Measurements from ENCODE around the gene GSS.

Gene GSS

DNA sequence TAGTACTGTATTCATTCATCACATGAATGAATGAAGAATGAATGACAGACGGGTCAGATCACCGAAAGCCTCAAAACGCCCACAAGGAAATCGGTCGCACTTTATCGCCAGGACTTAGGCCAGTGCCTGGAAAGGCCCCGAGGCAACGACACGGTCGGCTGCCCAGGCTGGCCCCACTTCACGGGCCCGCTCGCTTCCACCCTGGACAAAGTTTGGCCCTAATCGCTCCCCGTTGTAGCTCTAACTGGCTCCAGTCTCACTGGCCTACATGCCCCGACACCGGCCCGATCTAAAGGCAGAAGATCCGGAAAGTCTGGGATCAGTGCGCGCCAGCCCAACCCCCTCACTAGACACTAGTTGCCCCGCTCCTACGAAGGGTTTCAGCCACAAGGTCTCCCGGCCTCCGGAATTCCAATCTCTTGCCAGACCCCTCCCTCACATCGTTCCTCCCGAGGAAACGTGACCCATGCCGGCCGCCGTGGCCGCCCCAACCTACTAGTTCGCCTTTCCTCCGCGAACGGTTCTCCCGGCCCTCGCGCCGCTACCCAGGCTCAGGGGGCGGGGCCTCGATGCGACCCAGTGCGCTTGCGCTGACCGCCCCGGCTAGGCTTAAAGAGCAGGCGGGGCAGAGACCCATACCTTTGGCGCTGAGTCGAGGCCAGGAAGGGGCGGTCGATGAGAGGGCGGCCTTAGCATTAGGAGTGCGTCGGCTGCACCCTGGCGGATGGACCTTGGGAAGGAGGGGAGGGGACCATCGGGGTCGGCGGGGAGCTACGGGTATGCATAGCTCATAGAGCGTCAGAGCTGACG is at the start of gene GSS, which contains the start of gene MYH7B:
Gene GSS (minus strand): TSS at position 576 of the 810 bp plus-strand sequence. CDS start 3,954 bp downstream, outside the sequence.
Gene MYH7B (plus strand): TSS at position 638 of the 810 bp plus-strand sequence. CDS start 22,138 bp downstream, outside the sequence.
- peak; percentile 100 for DNase-seq

DNA sequence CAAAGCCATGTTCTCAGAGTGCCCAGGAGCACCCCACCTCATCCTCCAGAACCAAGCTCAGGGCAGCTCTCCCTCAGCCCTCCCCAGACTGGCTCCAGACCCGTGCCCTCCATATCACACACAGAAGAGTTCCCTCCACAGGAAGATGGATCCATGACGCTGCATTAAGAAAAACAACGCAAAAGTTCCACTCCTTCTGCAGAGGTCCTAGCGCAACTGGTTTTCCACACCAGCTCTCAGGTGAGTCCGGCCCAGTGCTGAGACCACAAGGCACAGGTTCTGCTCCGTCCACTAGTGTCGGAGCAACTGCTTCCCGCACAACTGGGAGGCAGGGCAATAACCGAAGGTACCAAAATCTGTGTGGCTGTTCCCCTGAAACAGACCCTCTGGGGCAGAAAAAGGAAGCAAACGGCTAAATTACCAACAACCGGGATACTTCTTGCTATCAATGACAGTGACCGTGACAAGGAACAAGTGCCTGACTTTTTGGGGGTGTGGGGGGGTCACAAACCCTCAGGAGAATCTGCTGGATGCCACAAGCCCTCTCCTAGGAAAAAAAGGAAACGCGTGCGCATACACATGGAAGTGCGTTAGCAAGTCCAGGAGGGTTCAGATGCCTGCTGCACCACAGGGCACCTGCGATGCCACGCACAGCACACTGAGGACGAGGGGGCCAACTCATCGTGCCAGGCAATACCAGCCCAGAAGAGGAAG is 49.3 kb upstream of the GSS start:
- no peak for DNase-seq

DNA sequence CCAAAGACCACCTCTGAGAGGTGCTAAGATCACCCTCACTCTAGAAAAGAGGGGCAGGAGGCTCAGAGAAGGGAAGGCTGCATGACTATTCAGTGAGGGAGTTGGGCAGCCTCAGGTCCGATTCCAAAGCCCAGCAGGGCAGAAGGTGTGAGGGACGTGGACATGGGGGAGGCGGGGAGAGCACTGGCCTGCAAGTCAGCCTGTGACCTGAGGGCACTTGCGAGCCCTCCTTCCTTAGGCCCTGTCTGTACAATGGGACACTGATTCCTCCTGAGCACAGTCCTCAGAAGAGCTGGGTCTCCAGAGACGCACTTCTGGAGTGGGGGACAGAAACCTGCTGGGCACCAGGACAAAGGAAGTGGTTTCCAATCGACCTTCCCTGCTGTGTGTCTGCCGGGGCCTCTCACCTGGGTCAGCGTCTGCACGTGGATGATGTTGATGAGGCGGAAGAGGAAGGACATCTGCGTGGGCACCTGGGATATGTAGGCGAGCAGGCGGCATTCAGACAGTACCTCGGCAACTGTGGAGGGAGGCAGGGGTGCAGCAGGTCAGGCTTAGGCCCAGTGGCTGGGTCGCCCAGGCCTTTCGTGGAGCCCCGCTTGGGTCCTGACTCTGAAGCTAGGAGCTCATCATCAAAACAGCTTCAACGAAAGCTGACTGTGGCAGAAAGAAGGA is 48.6 kb upstream of the GSS start:
- DNase-seq, result no peak

DNA sequence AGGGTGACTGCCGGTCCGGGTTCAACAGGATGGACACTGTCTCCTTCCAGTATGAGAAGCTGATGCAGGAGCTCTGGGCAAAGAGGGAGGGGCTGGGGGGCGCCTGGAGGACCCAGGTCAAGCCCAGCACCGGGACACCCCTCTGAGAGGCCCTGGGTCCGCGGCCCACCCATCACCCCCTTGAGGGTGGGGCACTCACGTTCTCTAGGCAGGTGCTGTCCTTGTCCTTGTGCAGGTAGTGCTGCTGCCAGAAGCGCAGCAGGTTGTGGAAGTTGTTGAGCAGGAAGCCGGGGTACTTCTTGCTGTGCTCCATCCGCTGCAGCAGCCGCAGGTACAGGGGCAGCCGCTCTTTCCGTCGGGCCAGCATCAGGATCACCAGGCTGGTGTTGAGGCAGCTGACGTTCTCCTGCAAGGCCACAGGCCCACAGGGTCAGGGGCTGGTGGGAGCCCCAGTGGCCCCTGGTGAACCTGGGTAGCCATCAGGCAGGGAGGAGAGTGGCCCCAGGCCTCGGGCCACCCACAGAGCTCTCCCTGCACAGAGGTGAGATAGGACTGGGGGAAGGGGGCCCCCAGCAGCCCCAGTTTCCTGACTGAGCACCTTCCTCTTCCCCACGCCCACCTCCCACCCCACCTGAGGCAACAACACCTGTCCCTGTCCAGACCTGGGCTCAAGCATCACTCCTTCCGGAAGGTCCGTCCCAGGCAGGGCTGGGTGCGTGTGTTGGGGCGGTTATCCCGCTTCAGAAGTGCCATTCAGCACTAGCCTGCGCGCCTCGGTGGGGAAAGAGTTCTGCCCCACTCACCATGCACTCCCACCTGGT is 47.8 kb upstream of the GSS start:
- DNase-seq, result no peak

DNA sequence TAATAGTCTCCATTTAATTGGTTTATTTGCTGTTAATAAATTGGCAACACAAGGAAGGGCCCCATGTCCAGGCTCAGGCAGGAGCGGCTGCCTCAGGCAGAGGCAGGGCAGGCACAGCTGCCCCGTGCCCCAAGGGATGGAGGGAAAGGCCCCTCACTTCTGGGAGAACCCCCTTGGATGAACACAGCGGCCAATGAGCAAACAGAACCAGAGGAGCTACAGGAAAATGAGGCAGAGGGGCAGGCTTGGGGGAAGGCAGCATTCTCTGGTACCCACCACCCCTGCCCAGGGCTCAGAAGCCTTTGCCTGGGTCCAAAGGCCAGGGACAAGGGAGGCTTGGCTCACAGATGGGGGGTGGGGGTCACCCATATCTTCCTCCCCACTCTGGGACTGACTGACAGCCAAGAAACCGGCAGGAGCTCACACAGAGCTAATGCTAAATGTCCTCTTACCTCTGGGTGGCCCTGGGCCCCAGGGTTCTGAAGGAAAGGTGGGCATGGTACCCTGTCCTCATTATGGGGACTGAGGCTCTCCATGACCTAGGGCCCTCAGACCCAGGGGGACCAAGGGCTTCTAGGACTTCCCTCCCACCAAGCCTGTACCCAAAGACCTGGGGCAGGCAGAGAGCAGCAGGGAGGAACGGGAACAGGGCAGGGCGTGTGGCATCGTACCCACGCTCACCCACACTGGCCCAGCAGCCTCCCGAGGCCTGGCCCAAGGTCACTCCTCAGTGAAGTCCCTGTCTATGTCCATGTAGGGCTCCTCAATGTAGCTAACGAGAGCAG is 47.0 kb upstream of the GSS start:
- no peak for DNase-seq

DNA sequence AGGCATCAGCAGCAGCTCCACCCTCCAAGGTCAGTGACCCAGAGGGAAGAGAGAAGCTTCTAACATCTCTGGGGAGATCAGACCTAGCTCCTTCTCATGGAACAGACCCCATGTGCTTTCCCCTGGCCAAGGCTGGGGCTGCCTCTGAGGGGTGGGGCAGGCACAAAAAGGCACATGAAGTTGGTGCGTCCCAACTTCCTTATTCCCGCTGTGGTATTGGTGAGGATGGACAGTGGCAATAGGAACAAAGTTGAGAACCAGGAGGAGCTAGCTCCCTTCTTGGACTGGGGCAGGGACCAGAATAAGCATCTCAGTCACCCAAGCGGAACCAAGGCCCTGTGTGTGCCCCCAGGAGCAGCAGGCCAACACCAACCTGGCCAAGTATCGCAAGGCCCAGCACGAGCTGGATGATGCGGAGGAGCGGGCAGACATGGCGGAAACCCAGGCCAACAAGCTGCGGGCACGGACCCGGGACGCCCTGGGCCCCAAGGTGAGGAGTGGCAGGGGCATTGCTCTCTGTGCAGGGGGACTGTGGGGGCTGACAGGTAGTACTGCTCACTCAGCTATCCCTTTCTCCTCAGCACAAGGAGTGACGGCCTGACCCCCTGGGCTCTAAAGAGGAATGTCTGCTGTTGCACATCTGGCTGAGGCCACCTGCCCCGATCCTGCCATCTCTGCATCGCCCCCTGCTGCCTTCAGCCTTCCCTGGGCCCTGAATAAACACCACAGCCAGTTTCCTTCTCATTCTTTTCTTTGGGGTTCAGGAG is 46.2 kb upstream of the GSS start:
- DNase-seq, result no peak

DNA sequence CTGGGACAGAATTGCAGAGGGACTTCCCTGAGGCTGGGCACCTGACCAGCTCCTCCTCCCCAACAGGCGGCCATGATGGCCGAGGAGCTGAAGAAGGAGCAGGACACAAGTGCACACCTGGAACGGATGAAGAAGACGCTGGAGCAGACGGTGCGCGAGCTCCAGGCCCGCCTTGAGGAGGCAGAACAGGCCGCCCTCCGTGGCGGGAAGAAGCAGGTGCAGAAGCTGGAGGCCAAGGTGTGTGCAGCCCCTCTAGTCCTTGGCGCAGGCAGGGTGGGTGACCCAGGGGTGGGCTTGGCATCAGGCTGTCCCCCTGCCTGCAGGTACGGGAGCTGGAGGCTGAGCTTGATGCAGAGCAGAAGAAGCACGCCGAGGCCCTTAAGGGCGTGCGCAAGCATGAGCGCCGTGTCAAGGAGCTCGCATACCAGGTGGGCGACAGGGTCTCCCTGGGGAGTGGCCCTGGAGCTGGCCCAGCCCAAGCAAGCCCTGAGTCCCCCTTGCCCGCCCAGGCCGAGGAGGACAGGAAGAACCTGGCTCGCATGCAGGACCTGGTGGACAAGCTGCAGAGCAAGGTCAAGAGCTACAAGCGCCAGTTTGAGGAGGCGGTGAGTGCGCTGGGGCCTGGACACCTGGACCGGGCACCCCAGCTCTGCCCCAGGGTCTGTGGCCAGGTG is 45.5 kb upstream of the GSS start:
- no peak for DNase-seq

DNA sequence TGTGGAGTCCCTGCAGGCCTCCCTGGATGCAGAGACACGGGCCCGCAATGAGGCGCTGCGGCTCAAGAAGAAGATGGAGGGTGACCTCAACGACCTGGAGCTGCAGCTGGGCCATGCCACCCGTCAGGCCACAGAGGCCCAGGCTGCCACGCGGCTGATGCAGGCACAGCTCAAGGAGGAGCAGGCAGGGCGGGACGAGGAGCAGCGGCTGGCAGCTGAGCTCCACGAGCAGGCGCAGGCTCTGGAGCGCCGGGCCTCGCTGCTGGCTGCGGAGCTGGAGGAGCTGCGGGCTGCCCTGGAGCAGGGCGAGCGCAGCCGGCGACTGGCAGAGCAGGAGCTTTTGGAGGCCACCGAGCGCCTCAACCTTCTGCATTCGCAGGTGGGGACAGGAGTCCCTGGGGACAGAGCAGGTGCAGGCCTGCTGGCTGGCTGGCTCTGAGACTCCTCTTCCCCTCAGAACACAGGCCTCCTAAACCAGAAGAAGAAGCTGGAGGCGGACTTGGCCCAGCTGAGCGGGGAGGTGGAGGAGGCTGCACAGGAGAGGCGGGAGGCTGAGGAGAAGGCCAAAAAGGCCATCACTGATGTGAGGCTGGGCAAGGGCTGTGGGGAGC is 44.8 kb upstream of the GSS start:
- no peak for DNase-seq

DNA sequence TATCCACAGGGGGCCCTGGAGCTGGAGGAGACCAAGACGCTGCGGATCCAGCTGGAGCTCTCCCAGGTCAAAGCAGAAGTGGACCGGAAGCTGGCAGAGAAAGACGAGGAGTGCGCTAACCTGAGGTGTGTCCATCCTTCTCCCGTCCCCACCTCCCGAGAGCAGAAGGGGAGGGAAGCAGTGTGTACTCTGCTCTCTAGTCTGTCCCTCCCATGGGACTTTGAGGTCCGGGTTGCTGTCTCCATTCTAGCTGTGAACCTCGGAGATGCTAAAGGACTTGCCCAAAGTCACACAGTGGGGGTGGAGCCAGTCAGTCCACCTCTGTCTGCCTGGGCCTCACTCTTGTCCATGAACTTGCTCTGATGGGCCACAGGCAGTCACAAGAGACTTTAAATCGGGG is 44.2 kb upstream of the GSS start:
- no peak for DNase-seq

DNA sequence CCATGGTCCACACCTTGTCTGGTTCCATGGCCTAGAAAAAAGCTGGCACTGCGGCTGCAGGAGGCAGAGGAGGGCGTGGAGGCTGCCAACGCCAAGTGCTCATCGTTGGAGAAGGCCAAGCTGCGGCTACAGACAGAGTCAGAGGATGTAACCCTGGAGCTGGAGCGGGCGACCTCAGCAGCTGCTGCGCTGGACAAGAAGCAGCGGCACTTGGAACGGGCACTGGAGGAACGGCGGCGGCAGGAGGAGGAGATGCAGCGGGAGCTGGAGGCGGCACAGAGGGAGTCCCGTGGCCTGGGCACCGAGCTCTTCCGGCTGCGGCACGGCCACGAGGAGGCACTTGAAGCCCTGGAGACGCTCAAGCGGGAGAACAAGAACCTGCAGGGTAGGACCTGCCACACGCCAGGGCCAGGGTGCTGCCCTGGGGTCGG is 43.4 kb upstream of the GSS start:
- DNase-seq, result no peak

DNA sequence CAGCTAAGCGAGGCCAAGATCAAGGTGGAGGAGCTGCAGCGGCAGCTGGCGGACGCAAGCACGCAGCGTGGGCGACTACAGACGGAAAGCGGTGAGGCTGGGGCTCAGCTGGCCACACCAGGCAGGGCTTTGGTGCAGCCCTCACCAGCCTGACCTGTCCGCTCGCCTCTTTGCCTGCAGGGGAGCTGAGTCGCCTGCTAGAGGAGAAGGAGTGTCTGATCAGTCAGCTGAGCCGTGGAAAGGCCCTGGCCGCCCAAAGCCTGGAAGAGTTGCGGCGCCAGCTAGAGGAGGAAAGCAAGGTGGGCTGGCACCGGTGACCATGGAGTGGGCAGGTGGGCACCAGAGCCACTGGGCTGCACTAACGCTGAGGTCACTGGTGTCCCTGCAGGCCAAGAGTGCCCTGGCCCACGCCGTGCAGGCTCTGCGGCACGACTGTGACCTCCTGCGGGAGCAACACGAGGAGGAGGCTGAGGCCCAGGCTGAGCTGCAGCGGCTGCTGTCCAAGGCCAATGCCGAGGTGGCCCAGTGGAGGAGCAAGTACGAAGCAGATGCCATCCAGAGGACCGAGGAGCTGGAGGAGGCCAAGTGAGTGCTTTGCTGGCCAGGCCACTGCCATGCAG is 42.8 kb upstream of the GSS start:
- no peak for DNase-seq

DNA sequence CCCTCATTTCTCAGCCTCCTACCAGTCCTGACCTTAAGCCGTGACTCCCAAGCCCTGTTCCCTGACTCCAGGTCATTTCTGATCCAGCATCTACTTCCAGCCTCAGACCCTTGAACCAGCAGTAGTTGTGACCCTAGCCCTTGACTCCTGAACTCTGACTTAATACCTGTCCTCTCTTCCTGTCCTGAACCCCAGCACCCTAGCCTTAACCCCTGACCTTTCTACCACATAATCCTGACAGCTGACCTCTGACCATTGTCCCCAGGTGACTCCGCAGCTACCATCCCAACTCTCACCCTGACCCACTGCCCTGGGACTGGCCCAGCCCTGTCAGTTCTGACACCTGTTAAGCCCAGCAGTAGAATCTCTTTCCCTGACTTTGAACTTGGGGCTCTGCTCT is 42.2 kb upstream of the GSS start:
- no peak for DNase-seq

DNA sequence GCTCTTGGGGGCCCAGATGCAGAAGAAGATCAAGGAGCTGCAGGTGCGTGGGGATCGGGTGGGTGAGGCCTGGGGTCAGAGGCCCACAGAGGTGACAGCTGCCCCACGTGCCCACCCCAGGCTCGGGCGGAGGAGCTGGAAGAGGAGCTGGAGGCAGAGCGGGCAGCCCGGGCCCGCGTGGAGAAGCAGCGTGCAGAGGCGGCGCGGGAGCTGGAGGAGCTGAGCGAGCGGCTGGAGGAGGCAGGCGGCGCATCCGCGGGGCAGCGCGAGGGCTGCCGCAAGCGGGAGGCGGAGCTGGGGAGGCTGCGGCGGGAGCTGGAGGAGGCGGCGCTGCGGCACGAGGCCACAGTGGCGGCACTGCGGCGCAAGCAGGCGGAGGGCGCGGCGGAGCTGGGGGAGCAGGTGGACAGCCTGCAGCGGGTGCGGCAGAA is 41.5 kb upstream of the GSS start:
- no peak for DNase-seq

DNA sequence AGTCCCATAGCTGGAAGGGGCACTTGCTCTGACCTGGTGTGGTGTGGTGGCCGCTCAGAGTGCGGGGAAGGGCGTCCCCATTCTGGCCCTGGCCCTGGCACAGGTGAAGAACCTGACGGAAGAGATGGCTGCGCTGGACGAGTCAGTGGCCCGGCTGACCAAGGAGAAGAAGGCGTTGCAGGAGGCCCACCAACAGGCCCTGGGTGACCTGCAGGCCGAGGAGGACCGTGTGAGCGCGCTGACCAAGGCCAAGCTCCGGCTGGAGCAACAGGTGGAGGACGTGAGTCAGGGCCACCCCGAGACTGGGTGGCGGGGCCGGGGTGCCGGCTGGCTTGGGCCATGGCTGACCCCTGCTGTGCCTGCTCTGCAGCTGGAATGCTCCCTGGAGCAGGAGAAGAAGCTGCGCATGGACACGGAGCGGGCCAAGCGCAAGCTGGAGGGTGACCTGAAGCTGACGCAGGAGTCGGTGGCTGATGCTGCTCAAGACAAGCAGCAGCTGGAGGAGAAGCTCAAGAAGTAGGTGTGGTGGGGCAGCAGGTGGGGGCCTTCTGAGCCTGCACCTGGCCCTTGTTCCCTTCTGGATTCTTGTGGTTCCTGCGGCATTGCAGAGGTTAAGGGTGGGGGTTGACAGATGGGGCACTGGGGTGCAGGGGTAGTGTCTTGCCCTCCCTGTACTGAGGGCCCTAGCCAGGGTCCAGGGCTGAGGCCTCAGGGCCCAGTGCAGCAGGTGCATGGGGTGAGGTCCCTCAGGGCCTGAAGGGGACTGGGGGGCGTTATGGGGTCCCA is 40.8 kb upstream of the GSS start:
- DNase-seq, result no peak

DNA sequence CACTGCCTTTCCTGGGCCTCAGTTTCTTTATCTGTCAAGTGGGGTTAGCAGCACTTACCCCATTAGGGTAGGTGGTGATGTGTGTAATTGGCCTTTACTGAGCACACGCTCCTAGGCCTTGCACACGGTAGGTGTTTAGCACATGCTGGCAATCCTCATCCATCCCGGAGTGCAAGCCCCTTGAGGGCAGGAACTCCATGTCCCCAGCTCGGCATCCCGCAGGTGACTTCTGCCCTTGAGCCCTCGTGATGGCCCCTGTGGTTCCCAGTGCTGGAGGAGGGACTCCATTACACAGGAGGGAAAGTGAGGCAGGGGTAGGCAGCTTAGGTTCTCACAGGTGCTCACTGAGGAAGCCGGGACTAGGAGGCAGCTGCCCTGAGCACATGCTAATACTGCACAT is 40.1 kb upstream of the GSS start:
- DNase-seq, result no peak

DNA sequence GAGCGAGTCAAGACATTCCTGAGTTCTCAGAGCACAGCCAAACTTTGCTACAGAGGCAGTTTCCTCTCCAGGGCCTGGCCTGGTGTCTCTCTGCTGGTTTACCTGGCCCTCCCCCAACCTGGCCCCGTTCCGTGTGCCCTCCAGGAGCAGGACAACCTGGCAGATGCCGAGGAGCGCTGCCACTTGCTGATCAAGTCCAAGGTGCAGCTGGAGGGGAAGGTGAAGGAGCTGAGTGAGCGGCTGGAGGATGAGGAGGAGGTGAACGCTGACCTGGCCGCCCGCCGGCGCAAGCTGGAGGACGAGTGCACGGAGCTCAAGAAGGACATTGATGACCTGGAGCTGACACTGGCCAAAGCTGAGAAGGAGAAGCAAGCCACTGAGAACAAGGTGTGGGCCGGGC is 39.6 kb upstream of the GSS start:
- no peak for DNase-seq

DNA sequence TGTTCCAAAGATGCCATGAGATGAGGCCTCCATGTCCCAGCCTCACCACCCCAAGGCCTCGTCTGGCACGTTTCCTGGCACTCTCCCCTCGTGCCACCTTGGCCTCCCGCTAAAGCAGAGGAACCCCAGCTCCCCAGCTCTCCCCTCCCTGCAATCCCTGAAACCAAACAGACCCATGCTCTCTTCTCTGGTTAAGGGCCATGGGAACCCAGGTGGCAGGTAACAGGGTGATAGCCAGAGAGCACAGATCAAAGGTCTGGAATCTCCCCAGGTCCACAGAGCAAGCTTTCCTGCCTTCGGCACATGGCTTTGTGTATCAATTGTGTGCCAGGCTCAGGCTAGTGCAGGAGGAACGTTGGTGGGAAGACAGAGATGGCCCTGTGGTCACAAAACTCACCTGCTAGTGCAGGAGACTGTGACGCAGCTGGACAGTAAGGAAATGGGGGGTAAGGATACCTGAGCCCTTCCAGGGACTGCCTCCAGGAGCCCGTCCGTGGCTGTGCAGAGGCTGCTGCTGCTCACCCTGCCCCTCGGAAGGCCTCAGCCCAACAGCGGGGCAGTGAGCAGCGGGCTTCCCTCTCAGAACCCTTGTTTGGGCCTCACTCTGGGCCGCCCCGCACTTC is 39.0 kb upstream of the GSS start:
- DNase-seq, result no peak

DNA sequence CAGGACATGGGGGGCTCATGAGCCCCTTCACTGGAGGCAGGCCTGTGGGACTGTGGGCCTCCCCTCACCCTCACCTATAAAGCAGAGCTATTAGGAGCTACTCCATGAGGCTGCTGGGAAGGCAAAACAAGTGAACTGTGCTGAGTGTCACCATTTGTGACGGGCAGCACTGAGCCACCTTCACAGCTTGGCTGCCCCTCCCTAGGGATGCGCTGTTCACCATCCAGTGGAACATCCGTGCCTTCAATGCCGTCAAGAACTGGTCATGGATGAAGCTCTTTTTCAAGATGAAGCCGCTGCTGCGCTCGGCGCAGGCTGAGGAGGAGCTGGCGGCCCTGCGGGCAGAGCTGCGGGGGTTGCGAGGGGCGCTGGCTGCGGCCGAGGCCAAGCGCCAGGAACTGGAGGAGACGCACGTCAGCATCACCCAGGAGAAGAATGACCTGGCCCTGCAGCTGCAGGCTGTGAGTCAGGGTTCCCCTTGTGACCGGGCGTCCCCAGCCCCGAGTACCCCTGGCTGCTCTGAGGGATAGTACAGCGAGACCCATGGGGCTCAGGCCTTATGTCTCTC is 38.4 kb upstream of the GSS start:
- DNase-seq, result no peak
